DMS153 (cell line): ENCODE measurements around the gene NPTX1.
A peak's percentile ranks its signal among the peaks of the same experiment; 100 is the strongest.

Source experiments
- DNase-seq: peaks from one replicate; lab custom pipeline; 2025; lab: John Stamatoyannopoulos, UW

The NPTX1 gene

DNA sequence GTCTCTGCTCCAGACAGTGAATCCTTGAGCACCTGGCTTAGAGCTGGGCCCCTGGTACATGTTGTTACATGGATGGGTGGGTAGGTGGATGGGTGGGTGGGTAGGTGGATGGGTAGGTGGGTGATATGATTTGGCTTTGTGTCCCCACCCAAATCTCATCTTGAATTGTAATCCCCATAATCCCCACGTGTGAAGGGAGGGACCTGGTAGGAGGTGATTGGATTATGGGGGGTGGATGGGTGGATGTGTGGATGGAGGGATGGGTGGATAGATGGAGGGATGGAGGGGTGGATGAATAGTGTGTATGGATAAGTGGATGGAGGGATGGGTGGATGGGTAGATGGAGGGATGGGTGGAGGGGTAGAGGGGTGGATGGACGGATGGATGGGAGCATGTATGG, 26.6 kb upstream of the NPTX1 start:
- DNase-seq = no peak

DNA sequence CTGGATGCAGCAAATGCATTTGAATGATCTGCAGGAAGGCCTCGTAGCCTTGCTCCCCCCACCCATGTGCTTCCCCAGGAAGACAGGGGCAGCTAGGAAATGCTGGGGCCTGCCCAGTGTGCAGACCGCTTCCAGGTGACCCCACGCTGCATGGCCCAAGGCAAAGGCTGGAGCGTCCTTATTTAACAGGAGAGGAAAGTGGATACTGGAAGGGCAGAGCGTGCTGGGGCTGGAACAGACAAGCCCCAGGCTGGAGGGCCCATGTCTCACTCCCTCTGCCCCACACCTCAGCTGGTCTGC, 26.1 kb upstream of the NPTX1 start:
- no peak for DNase-seq

DNA sequence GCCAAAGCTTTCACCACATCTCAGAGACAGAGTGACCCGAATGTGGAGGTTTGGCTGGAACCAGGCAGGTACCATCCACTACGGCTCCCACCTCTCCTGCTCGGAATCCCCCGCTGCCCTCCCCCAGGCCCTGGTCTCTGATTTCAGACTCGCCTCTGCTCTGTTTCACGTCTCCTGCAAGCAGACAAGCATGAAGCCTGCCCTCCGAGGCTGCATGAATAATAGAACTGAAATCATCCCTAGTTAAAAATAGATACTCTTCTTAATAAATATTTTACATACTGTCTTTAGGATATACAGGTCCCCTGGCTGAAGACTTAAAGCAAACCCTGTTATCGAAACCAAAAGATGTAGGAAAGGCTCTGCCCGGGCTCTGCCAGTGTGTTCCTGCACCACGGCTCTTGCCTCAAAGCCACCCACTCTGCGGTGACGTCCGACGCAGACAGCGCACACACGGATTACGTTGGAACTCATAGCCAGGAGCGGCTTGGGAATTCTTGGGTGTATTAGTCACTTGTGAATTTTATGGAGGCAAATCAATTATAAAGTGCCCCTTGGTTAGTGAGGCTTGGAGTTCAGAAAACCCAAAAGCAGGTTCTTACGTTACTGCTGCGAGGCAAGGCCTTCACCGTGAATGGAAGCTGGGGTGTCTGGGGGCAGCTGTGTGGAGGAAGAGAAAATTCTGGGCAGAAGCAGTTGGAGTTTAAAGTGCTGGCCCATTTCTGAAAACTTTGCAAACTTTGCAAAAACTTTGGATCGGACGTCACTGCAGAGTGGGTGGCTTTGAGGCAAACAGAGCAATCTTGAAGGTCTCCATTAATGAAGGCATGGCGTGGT, 25.6 kb upstream of the NPTX1 start:
- DNase-seq = no peak

DNA sequence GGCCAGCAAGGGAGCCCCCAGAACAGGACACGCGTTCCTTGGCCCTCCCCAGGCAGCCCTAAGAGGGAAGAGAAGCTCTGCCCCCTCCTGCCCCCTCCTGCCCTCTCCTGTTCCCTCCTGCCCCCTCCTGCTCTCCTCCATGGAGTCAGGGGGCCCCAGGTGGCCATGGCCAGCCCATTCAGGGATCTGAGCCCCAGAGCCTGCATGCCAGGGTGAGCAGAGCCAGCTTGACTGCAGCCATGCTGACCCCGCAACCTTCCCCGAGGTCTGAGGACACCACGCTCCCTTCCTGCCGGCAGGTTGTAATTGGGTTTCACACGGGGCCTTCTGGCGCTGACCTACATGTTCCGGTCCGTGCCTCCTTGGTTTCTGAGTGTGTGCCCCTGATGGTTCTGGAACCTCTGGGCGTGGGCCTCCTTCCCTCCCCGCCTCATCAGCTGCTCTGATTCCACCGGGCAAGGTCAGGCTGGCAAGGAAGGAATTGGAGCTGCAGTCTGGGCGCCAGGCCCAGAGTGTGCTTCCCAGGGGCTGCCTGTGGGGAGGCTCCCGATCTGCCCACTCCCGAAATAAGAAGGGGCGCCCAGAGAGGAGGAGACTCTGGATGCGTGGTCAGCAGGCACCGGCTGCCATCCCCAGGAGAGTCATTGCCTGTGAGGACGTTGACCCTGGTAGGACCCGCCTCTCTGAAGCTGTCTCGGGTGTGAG, 23.7 kb upstream of the NPTX1 start:
- DNase-seq = no peak

DNA sequence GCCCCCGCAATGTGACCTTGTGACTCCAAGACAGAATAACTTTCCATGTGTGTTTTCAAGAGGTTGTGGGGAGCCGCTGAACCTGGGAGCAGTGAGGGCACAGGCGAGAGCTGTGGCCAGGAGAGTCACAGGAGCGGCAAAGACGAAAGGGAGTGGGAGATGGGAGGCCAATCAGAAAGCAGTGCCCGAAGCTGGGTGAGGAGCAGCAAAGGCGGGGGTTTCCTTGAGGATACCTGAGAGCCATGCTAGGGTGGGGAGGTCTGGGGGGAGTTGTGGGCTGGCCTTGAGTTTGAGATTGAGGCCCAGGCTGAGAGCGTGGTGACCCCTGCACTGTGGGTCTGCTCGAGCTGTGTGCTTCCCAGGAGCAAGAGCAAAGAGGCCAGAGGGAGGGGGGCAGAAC, 23.2 kb upstream of the NPTX1 start:
- no peak for DNase-seq

DNA sequence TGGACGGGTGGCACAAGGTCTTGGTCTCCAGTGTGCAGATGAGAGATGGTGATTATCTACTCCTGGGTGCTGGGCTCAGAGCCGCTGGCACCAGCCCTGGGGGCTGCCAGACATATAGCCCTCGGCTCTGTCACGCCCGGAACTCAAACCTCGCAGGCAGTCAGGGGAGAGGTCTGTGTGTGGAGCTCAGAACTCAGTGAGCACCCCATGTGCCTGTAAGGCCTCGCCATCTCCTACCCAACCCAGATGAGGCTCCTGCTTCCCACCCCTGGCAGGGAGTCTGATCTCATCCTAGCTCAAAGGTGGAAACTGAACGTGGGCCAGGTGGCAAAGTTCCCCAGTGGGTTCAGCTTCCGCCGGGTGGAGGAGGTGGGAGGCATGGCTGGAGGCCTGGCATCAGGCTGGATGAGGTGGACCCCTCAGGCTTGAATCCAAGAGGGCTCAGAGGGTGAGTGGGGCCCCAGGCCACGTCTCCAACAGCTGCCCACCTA, 22.6 kb upstream of the NPTX1 start:
- no peak for DNase-seq

DNA sequence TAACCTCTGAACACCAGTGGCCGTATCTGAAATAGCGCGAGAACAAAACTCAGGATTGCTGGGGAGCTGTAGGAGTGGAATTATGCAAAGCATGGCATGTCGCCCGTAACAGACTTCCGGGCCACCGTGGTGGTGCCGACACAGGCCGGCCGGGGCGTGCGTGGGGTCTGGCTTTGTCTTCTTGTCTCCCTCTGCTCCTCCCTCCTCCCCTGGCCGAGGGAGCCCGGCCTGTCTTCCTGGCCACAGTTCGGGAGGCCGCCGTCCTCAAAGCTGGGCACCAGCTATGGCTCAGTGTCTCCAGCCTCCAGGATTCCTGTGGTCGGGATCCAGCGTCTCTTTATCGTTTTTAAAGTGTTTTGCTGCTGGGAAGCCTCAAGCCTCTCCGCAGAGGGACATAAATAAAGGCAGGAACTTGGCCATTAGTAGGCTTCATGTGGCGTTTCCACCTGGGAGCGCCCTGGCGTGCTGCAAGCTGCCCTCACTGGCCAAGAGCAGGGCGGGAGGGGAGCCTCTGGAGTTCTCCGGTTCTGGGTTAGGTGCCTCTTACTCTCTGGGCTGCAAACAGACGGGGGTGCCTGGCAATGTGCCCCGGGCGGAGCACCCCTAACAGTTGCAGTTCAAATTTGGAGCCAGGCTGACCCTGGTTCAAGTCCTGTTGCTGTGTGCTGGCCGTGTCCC, 22.0 kb upstream of the NPTX1 start:
- no peak for DNase-seq

DNA sequence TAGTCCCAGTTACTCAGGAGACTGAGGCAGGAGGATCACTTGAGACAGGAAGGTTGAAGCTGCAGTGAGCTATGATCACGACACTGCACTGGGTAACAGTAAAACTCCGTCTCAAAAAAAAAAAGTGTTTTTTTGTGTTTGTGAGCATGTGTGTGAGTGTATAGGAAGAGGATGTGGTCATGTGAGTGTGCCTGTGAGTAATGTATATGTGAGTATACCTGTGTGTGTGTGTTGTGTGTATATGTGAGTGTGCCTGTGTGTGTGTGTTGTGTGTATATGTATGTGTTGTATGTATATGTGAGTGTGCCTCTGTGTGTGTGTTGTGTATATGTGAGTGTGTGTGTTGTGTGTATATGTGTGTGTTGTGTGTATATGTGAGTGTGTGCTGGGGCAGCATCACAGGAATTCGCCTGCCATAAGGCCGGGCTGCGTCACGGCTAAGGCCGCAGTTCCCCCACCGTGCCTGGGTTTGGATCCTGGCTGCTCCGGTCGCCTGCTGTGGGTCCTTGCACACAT, 21.4 kb upstream of the NPTX1 start:
- DNase-seq = no peak

DNA sequence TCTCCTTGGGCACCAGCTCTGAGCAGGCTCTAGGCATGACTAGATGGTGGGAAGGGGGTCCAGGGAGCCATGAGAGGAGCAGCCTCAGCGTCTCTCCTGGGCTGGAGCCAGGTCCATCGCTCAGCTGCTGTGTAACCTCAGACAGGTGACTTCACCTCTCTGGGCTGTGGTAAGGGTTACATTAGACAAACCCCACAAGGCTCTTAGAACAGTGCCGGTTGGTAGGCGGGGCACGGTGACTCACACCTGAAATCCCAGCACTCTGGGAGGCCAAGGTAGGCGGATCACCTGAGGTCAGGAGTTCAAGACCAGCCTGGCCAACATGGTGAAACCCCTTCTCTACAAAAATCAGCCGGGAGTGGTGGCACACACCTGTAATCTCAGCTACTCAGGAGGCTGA, 18.1 kb upstream of the NPTX1 start:
- no peak for DNase-seq

DNA sequence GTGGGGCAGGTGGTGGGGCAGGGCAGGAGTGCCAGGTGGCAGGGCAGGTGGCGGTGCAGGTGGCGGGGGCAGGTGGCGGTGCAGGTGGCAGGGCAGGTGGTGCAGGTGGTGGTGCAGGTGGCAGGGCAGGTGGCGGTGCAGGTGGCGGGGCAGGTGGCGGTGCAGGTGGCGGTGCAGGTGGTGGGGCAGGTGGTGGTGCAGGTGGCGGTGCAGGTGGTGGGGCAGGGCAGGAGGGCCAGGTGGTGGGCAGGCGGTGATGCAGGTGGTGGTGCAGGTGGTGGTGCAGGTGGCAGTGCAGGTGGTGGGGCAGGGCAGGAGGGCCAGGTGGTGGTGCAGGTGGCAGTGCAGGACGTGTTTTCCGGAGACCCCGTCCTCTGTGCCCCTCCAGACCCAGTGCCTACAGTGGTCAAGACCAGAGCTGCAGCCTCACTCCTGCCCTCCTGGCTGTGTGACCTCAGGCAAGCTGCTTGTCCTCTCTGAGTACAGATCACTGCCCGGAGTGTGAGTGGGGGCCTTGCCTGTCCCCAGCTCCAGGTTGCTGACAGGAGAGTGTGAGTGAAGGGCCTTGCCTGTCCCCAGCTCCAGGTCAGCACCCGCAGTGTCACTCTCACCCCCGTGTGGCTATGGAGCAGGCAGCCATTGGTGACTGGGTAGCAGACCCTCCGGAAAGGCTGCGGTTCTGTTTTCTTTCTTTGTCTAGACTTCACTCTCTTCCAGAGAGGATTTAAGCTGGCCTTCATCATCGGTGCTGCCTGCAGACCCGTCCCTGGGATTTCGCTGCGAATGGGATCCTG, 16.1 kb upstream of the NPTX1 start:
- no peak for DNase-seq

DNA sequence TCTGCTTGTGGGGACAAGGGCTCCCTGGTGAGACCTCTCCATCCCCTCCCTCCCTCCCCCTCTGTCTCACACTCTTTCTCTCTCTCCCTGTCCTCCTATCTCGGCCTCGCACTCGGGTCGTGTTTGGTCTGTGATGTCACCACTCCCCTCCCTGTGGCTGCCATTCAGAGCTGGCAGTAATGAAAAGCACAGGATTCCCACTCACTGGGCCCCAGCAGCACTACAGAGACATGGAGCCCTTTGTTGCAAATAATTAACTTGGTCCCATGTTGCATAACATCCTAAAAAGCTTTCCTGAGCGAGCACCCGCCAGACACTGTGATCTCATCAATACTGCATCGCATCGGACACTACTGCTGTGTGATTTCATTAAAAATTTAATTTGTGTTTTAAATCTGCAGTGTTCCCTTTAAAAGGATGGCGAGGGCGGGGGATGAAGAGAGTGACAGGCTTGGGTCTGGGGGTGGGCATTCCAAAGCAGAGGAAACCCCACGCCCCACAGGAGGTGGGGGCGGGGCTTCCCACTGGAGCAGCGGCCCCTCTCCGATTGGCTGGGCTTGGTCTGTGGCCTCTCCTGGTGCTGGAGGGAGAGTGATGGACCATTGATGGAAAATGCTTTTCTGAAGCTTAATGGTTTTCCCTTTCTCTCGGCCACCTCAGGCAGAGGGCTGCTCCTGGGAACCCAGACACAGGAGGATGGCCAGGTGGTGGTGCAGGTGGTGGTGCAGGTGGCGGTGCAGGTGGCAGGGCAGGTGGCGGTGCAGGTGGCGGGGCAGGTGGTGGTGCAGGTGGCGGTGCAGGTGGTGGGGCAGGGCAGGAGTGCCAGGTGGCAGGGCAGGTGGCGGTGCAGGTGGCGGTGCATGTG, 15.3 kb upstream of the NPTX1 start:
- DNase-seq = peak; percentile 42

DNA sequence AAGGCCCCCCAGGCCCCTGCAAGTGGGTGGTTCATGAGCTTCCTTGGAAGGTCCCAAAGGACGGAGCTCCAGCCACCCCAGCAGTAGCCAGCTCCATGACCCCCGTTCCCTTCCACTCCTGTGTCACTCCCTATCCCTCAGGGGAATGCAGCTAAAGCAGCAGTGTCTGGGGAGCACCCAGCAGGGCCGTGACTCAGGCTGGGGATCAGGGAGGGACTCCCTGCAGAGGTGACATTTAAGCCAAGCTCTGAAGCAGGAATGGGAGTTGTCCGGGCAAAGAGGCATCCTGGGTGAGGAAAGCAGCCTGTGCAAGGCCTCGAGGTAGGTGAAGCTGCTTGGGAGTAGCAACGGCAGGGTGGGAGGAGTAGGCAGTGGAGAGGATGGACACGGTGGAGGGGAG, 11.1 kb upstream of the NPTX1 start:
- no peak for DNase-seq

DNA sequence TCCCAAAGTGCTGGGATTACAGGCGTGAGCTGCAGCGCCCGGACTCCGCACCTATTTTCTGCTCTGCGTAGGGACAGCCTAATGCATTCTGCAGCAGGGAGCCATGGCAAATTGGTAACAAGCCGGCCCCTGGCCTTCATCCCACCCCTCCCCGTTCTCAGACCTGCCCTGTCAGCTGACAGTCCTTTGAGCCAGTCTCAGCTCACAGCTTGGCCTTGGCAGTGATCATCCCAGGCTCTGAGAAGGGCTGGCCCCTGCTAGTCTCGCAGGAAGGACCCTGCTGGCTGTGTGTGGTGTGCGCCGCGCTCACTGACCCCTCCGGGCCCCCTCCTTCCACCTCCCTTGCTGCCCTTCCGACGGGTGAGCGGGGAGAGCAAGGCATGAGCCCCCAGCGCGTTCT, 10.3 kb upstream of the NPTX1 start:
- no peak for DNase-seq

DNA sequence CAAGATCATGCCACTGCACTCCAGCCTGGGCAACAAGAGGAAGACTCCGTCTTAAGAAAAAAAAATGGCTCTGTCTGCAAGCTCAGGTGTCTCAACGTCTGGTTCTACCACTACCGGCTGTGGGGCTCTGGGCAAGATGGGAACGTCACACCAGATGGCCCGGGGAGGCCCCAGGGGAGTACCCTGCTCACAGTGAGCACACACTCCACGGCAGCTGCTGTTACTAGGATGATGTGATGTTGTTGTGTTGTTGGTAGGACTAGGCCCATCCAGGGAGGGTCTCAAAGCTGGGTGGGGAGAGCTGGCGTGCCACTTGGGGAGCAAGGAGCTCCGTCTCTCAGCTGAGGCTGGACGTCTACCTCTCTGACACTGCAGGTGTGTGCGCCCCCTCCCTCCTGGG, 9.4 kb upstream of the NPTX1 start:
- DNase-seq = peak; percentile 51

DNA sequence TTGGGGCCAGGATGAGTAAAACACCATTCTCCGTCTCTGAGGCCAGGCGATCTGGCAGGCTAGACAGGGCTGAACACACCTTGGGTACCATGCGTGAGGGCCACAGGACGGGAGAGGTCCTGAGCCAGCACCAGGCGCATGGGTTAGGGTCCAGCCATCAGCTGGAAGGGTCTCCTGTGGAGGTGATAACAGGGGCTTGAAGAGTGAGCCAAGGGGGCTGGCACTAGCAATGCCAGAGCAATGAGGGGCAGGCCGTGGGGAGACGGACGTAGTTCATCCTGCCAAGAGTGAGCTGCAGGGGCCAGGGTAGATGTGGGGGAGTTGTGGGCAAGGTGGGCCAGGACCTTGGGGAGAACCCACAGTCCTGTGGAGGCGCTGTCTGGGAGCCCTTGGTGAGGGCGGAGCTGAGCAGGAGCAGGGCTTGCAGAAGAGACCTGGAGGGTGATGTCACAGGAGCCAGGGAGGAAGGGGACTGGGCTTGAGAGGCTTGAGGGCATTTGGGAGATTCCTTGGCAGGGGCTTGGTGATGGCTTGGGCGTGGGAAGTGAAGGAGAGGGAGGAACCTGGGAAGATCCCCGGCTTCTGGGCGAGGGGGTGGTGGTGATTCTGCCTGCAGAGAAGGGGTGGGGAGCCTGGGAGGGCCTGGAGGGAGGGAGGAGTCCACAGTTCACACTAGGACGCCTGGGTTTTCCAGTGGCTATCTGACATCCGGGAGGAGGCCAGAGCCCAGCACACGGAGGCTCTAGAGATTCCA, 6.3 kb upstream of the NPTX1 start:
- no peak for DNase-seq

DNA sequence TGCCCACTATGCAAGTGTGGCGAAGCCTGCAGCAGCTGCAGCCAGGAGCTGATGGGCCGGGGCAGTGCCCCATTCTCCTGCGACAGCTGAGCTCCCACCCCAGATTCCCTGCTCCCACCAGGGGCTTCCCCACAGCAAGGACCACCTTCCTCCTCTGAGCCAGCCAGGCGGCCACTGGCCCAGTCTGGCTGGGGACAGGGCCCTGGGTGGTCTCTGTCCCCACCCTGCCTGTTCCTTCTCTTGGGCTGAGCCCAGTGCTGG, 5.6 kb upstream of the NPTX1 start:
- no peak for DNase-seq

DNA sequence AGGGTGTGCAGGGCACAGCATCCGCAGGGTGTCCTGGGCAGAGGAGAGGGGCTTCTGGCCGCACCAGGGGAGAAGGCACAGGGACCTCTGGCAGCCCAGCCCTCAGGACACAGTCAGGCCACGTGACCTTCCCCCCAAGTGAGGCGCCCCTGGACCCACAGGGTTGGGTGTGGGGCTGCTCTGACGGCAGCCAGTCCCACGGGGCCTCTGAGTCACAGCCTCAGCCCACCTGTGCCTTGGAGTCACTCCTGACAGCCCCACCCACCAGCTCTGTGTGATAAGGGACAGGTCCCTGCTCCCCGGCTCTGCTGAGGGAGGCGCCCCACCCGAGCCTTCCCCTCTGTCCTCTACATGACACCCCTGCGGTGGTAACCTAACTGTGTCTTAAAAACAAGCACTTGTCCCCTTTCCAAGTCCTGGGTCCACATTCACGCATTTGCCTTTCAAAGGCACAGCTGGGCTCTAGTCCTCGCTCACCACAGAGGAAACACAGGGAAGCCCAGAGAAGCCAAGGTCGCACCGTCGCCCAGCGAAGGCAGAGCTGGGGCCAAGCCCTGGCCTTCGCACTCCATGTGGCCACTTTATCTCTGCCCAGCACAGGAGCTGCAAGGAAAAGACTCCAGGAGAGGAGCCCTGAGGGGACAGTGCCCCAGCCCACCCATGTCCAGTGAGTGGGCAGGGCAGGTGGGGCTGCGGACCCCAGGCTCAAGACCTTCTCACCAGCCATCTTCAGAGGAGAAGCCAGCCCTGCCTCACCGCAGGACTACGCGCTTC, 5.1 kb upstream of the NPTX1 start:
- no peak for DNase-seq

DNA sequence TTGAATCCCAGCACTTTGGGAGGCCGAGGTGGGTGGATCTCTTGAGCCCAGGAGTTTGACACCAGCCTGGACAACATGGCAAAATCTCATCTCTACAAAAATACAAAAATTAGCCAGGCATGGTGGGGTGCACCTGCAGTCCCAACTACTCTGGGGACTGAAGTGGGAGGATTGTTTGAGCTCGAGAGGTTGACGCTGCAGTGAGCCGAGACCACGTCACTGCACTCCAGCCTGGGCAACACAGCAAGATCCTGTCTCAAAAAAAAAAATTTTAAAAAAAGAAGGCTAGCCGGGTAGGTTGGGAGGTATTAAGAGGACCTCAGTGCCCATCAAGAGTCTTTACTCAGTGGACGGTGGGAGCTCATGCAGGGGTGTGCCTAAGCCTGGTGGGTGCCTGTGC, 3.8 kb upstream of the NPTX1 start:
- no peak for DNase-seq

DNA sequence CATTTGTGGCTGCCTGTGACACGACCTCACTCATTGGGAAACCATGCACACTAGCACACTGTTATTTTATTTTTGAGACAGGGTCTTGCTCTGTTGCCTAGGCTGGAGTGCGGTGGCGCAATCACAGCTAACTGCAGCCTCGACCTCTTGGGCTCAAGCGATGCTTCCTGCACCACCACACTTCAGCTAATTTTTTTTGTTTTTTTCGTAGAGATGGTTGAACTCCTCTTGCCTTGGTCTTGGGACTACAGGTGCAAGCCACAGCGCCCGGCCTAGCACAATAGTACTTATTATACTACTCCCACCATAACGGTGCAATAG, 2.8 kb upstream of the NPTX1 start:
- DNase-seq = no peak
